H1 (cell line): ENCODE measurements around the gene BLCAP. TPM values are rescaled to one million over a fixed set of nuclear protein-coding genes. Genes with fewer than 3 reads are reported as not detected.

Experiments
- CTCF ChIA-PET: fragments of 300-600 bp; sonication (Branson Sonifier 250); formaldehyde crosslinking; loops from one replicate; lab custom pipeline; 2021; ENCODE audit not compliant: partially characterized antibody; lab: Charles Lee
- POLR2A ChIA-PET: fragments of 300-600 bp; sonication (Branson Sonifier 250); formaldehyde crosslinking; loops from one replicate; lab custom pipeline; 2021; ENCODE audit warnings: inconsistent platforms; ENCODE audit not compliant: partially characterized antibody; lab: Charles Lee
- DNase-seq, 2 experiments: peaks; one replicate each; pipeline versions ENCODE4 v3.0.0 to v3.0.0-alpha.2; 2010 to 2022; ENCODE audit warnings: low spot score in 2 of 2, low read depth in 1 of 2, mixed read lengths in 1 of 2
- FAIRE-seq: peaks from 2 replicates; lab custom pipeline; 2011; peaks lifted over from hg19 to GRCh38; lab: Jason Lieb, UNC
- H2AFZ ChIP-seq: 2 replicates; pipeline ENCODE4 v1.8.1; 2012; ENCODE audit warnings: low read length, inconsistent platforms
- H2AK5ac ChIP-seq: 2 replicates; pipeline ENCODE4 v1.6.1; 2013; ENCODE audit warnings: low read depth, low read length
- H2BK120ac ChIP-seq: replicated peaks from 2 replicates; pipeline ENCODE3; 2013; ENCODE audit warnings: low read depth, low read length, inconsistent platforms
- H2BK12ac ChIP-seq: 2 replicates; pipeline ENCODE4 v1.6.1; 2013; ENCODE audit warnings: low read depth, low read length
- H2BK15ac ChIP-seq: 2 replicates; pipeline ENCODE4 v1.6.1; 2013; ENCODE audit warnings: low read length
- H2BK20ac ChIP-seq: 2 replicates; pipeline ENCODE4 v1.6.1; 2013; ENCODE audit warnings: low read length
- H2BK5ac ChIP-seq: 2 replicates; pipeline ENCODE4 v1.6.1; 2013; ENCODE audit warnings: low read depth, low read length
- H3K14ac ChIP-seq: 2 replicates; pipeline ENCODE4 v1.6.1; 2013; ENCODE audit warnings: inconsistent platforms; ENCODE audit not compliant: insufficient read length
- H3K18ac ChIP-seq: 2 replicates; pipeline ENCODE4 v1.6.1; 2013; ENCODE audit warnings: low read length; ENCODE audit errors: extremely low read depth
- H3K23ac ChIP-seq: 2 replicates; pipeline ENCODE4 v1.6.1; 2013; ENCODE audit warnings: inconsistent platforms; ENCODE audit not compliant: insufficient read length
- H3K23me2 ChIP-seq: 2 replicates; pipeline ENCODE4 v1.6.1; 2013; ENCODE audit warnings: low read depth, low read length
- H3K27ac ChIP-seq: 2 replicates; pipeline ENCODE4 v1.6.1; 2011; ENCODE audit warnings: low read depth, low read length, inconsistent platforms
- H3K27me3 ChIP-seq, 4 experiments: replicated peaks in 1 of 4; 1 replicate in 1 of 4; 2 replicates in 3 of 4; pipeline versions ENCODE4 v1.6.1 to v1.8.1; 2011 to 2013; ENCODE audit warnings: low read length in 3 of 4, mild to moderate bottlenecking in 3 of 4, inconsistent platforms in 2 of 4, mixed read lengths in 2 of 4, moderate library complexity in 1 of 4; ENCODE audit not compliant: control insufficient read depth in 3 of 4, insufficient read depth in 3 of 4; ENCODE audit errors: extremely low read depth in 1 of 4
- H3K36me3 ChIP-seq, 4 experiments: 2 replicates each; pipeline versions ENCODE4 v1.6.1 to v1.8.1; 2011 to 2013; ENCODE audit warnings: mild to moderate bottlenecking in 4 of 4, low read length in 3 of 4, moderate library complexity in 2 of 4, control low read depth in 1 of 4, inconsistent platforms in 1 of 4; ENCODE audit not compliant: insufficient read depth in 4 of 4, control insufficient read depth in 2 of 4
- H3K4ac ChIP-seq: replicated peaks from 2 replicates; pipeline ENCODE3; 2013; ENCODE audit warnings: low read length, low read depth, mixed read lengths, inconsistent platforms; ENCODE audit not compliant: insufficient read length
- H3K4me1 ChIP-seq, 4 experiments: replicated peaks in 1 of 4; 1 replicate in 1 of 4; 2 replicates in 3 of 4; pipeline versions ENCODE4 v1.6.1 to v1.8.1; 2011 to 2013; ENCODE audit warnings: low read length in 3 of 4, inconsistent platforms in 2 of 4, mixed read lengths in 1 of 4; ENCODE audit not compliant: insufficient read depth in 4 of 4, control insufficient read depth in 3 of 4
- H3K4me2 ChIP-seq, 2 experiments: 2 replicates each; pipeline versions ENCODE4 v1.6.1 to v1.8.1; 2011 to 2013; ENCODE audit warnings: low read depth in 2 of 2, low read length in 2 of 2, control low read depth in 1 of 2, inconsistent platforms in 1 of 2, mild to moderate bottlenecking in 1 of 2; ENCODE audit not compliant: insufficient read depth in 1 of 2
- H3K4me3 ChIP-seq, 4 experiments: fragments of 200-600, 300-600 bp in 1 of 4; sonication (generic), shearing (Covaris generic), sonication (Bioruptor Twin) in 1 of 4; 2 replicates each; pipeline versions ENCODE4 v1.5.1 to v1.8.1; 2011 to 2016; ENCODE audit warnings: low read length in 4 of 4, low read depth in 3 of 4, control low read depth in 2 of 4, inconsistent platforms in 2 of 4, mild to moderate bottlenecking in 2 of 4, mixed read lengths in 1 of 4, moderate library complexity in 1 of 4; ENCODE audit not compliant: insufficient read depth in 2 of 4; ENCODE audit errors: extremely low read depth in 1 of 4
- H3K56ac ChIP-seq: replicated peaks from 2 replicates; pipeline ENCODE3; 2013; ENCODE audit warnings: low read depth, mild to moderate bottlenecking, mixed read lengths, low read length, inconsistent platforms; ENCODE audit not compliant: insufficient read length
- H3K79me1 ChIP-seq: 2 replicates; pipeline ENCODE4 v1.6.1; 2013; ENCODE audit warnings: low read depth, low read length, control low read depth
- H3K79me2 ChIP-seq, 2 experiments: 2 replicates each; pipeline versions ENCODE4 v1.6.1 to v1.8.1; 2012 to 2013; ENCODE audit warnings: low read length in 2 of 2, mild to moderate bottlenecking in 2 of 2, inconsistent platforms in 1 of 2; ENCODE audit not compliant: insufficient read depth in 2 of 2, control insufficient read depth in 1 of 2
- H3K9ac ChIP-seq, 4 experiments: replicated peaks in 1 of 4; 1 replicate in 1 of 4; 2 replicates in 3 of 4; pipeline versions ENCODE4 v1.6.1 to v1.8.1; 2011 to 2013; ENCODE audit warnings: low read depth in 3 of 4, low read length in 3 of 4, control low read depth in 2 of 4, mild to moderate bottlenecking in 2 of 4, moderate library complexity in 2 of 4, inconsistent platforms in 1 of 4; ENCODE audit errors: extremely low read depth in 1 of 4
- H3K9me3 ChIP-seq, 2 experiments: 2 replicates each; pipeline versions ENCODE4 v1.6.1 to v1.8.1; 2012 to 2013; ENCODE audit warnings: mild to moderate bottlenecking in 2 of 2, moderate library complexity in 2 of 2, control low read depth in 1 of 2, inconsistent platforms in 1 of 2, low read depth in 1 of 2, low read length in 1 of 2, mixed read lengths in 1 of 2; ENCODE audit not compliant: insufficient read depth in 2 of 2
- H4K20me1 ChIP-seq, 2 experiments: replicated peaks in 1 of 2; 2 replicates each; pipeline versions ENCODE3 to v1.8.1; 2011 to 2013; ENCODE audit warnings: inconsistent platforms in 2 of 2, low read length in 2 of 2, mild to moderate bottlenecking in 1 of 2; ENCODE audit not compliant: insufficient read depth in 2 of 2, control insufficient read depth in 1 of 2
- H4K5ac ChIP-seq: 2 replicates; pipeline ENCODE4 v1.6.1; 2013; ENCODE audit warnings: low read length, low read depth, mixed read lengths, inconsistent platforms; ENCODE audit not compliant: insufficient read length
- H4K8ac ChIP-seq: 2 replicates; pipeline ENCODE4 v1.8.0; 2013; ENCODE audit warnings: mild to moderate bottlenecking, moderate library complexity, low read length, inconsistent platforms; ENCODE audit not compliant: insufficient read depth; ENCODE audit errors: extremely low read depth
- H4K91ac ChIP-seq: replicated peaks from 2 replicates; pipeline ENCODE3; 2013; ENCODE audit warnings: low read length, mixed read lengths, inconsistent platforms; ENCODE audit not compliant: insufficient read length
- RNF2 ChIP-seq: fragments of 200-900, 300-1000 bp; sonication (generic); IDR thresholded peaks from 2 replicates; pipeline ENCODE4 v1.7.1; 2016; ENCODE audit warnings: borderline replicate concordance, low read depth, mild to moderate bottlenecking, antibody characterized with exemption, low read length; ENCODE audit not compliant: poor library complexity, severe bottlenecking; ENCODE audit errors: missing control alignments
- WGBS, 2 experiments: shearing (Covaris generic) in 1 of 2; methylation state at CpG; one replicate each; pipeline versions ENCODE4 v1.1.6 to v1.1.7; 2013 to 2015; ENCODE audit warnings: low lambda C conversion rate in 2 of 2, mixed read lengths in 2 of 2, inconsistent platforms in 1 of 2, low coverage in 1 of 2, missing lambda C conversion rate in 1 of 2; ENCODE audit not compliant: insufficient replicate concordance in 2 of 2, insufficient coverage in 1 of 2, insufficient read length in 1 of 2; ENCODE audit errors: extremely low coverage in 1 of 2, missing lambda C conversion rate in 1 of 2; 5-methylcytosine and 5-hydroxymethylcytosine counted together
- polyA plus RNA-seq, 7 experiments: library from polyadenylated mRNA; depleted of rRNA in 3 of 7; stranded (reverse) in 5 of 7; unstranded in 2 of 7; fragments of >200 nt in 5 of 7; fragments of 200-250 nt in 2 of 7; gene quantifications; 1 replicate in 5 of 7; 2 replicates in 1 of 7; 4 replicates in 1 of 7; pipeline versions ENCODE4 v1.2.1 to v1.2.3, GENCODE V29; 2011 to 2013; ENCODE audit warnings: missing spikeins in 2 of 7, mixed read lengths in 2 of 7
- total RNA-seq: library from RNA; stranded (reverse); fragmentation: NEBNext Ultra II Directional; extraction: Animal tissue kit (Norgen Biotek cat#: 25700); gene quantifications from 2 replicates; pipeline ENCODE4 v1.2.1, GENCODE V29; 2021

BLCAP gene
- total and polyA plus RNA-seq, 2 of the 8 experiments (the other 6 are each of a cell fraction or from before 2014, with no cell fraction given), result 60.3 to 72.2 TPM

GRCh38 chr20:37494796-37495195 lies 32.9 kb downstream of the BLCAP start:
- Histone ChIP-seq H3K56ac (no peak overlapping the region), H2BK15ac (no peak overlapping the region), H3K18ac (no peak overlapping the region), H3K27me3 (no peaks in the 10 kb centered on the region; a peak in 2 of 7 replicates), H3K79me2 (no peaks in the 10 kb centered on the region), H2BK20ac (no peak overlapping the region), H3K14ac (no peak overlapping the region), H3K4me1 (no peaks in the 10 kb centered on the region), H3K36me3 (no peaks in the 10 kb centered on the region), H2BK12ac (no peak overlapping the region), H3K9ac (no peak overlapping the region), H3K27ac (no peak overlapping the region), H4K8ac (no peak overlapping the region; the same call in 1 of the 2 replicates), H3K4ac (no peak overlapping the region), H2AK5ac (no peak overlapping the region), H4K20me1 (no peaks in the 10 kb centered on the region), H4K5ac (no peak overlapping the region), H4K91ac (no peak overlapping the region), H2BK120ac (no peak overlapping the region), H3K79me1 (no peaks in the 10 kb centered on the region), H2AFZ (no peak overlapping the region), H3K23me2 (no peaks in the 10 kb centered on the region; the same call in 1 of the 2 replicates), H3K9me3 (no peaks in the 10 kb centered on the region), H3K23ac (no peak overlapping the region), H3K4me3 (no peak overlapping the region), H2BK5ac (no peak overlapping the region), H3K4me2 (no peak overlapping the region)
- WGBS, 2 experiments, result 91% methylated on average over 5 of the region's 5 CpGs; no CpG with 5 or more reads in 1 of the 2 experiments
- CTCF ChIA-PET, result interaction anchor here (0.6 to 4.4 kb wide), 12 partner anchors 8 to 225 kb away, joined by 3 to 26 read pairs (median 3); no protein-coding TSS in a partner anchor
- POLR2A ChIA-PET, result interaction anchor here (1.4 to 12.4 kb wide), 3 partner anchors 11 to 51 kb away, joined by 3 to 106 read pairs (median 13); no protein-coding TSS in a partner anchor
- FAIRE-seq, result no peak
- DNase-seq, result no peak
- no peak for TF ChIP-seq RNF2
